ENCODE measurements around the gene GPHB5. TPM values are rescaled to one million over a fixed set of nuclear protein-coding genes. Genes with fewer than 3 reads are reported as not detected.

Gene GPHB5
- not detected for total RNA-seq (2021; ENCODE audit: unreplicated experiment)
- not detected in 2 replicates for polyA plus RNA-seq (2012)
- Bru-seq, nascent RNA = percentile 10 among the genes with signal in this experiment
- percentile 10 among the genes with signal in this experiment for BruChase-seq, experiment 1, labeled RNA remaining after a 6-hour chase
- percentile 10 among the genes with signal in this experiment for BruChase-seq, experiment 2, labeled RNA remaining after a 2-hour chase
- long read RNA-seq = 0 reads

GRCh38 chr14:63318835-63319234, at the start of gene GPHB5:
Gene GPHB5 (minus strand): TSS chr14:63318935. CDS start chr14:63317849, 1,086 bp downstream.
- H3K79me2 ChIP-seq (ENCODE audit: insufficient read depth, low read length) = no peaks in the 10 kb centered on the region
- H3K4me1 ChIP-seq (ENCODE audit: control insufficient read depth in 1 of 2, insufficient read depth in 2 of 2, low read length in 2 of 2) = no peaks in the 10 kb centered on the region
- H3K4me2 ChIP-seq (ENCODE audit: low read length) = no peak within 1 kb of the TSS
- ChIA-PET POLR2A (no interaction called here), CTCF (no interaction called here), RAD21 (ENCODE audit: low non-redundant PET in 1 of 2, low total read pairs in 2 of 2, uncharacterized antibody in 2 of 2, unreplicated experiment in 2 of 2) (no interaction called here)
- peaks cover 27% of the 10 kb centered on the region for H3K27me3 ChIP-seq (ENCODE audit: insufficient read depth, low read length)
- ATAC-seq (no peak), DNase-seq (ENCODE audit: low read depth, low spot score) (no peak)
- no TSS peak for BruUV-seq (replicated peaks)
- H3K9me3 ChIP-seq (ENCODE audit: control insufficient read depth in 1 of 2, insufficient read depth in 1 of 2, low read depth in 1 of 2, low read length in 2 of 2) = no peaks in the 10 kb centered on the region
- H4K20me1 ChIP-seq (ENCODE audit: insufficient read depth) = no peaks in the 10 kb centered on the region
- TF ChIP-seq CEBPB (IDR thresholded peaks at IDR 0.05; ENCODE audit: low read depth) (no peak), ZBTB33 (IDR thresholded peaks at IDR 0.05; ENCODE audit: extremely low read depth, insufficient replicate concordance, low read length) (no peak), ZFX (IDR thresholded peaks at IDR 0.05) (no peak), EGR1 (IDR thresholded peaks at IDR 0.05; ENCODE audit: low read depth) (no peak), MAX (IDR thresholded peaks at IDR 0.05) (no peak), SIN3A (IDR thresholded peaks at IDR 0.05; ENCODE audit: low read depth) (no peak), ATF3 (IDR thresholded peaks at IDR 0.05) (no peak), ZNF274 (IDR thresholded peaks at IDR 0.05; ENCODE audit: low read depth, low read length) (no peak), CBX3 (IDR thresholded peaks at IDR 0.05; ENCODE audit: low read depth) (no peak), REST (IDR thresholded peaks at IDR 0.05; ENCODE audit: low read depth) (no peak), CTCF (IDR thresholded peaks at IDR 0.05 in 2 of 3, conservative IDR thresholded peaks at IDR 0.05 in 1 of 3; ENCODE audit: borderline replicate concordance in 1 of 3, insufficient read depth in 1 of 3, low read depth in 2 of 3, low read length in 2 of 3) (no peak), SRF (IDR thresholded peaks at IDR 0.05; ENCODE audit: low read depth) (no peak)
- no peaks in the 10 kb centered on the region for H3K9me2 ChIP-seq (ENCODE audit: insufficient read depth)
- no peak within 1 kb of the TSS for H2AFZ ChIP-seq (ENCODE audit: low read depth, low read length, poor library complexity, severe bottlenecking)
- no peak within 1 kb of the TSS for H3K27ac ChIP-seq (ENCODE audit: low read depth, low read length)
- no peak within 1 kb of the TSS for H3K9ac ChIP-seq (ENCODE audit: low read length)
- H3K36me3 ChIP-seq (ENCODE audit: control insufficient read depth in 1 of 2, insufficient read depth in 2 of 2, low read length in 2 of 2) = no peaks in the 10 kb centered on the region
- intact Hi-C loops (cut with micrococcal nuclease) = no loop called here
- no peak within 1 kb of the TSS for H3K4me3 ChIP-seq (replicated peaks in 1 of 2; ENCODE audit: low read depth in 1 of 2, low read length in 2 of 2)
